Heart left ventricle (tissue), 16 donors: ENCODE measurements around the gene TUSC2. TPM values are rescaled to one million over a fixed set of nuclear protein-coding genes. Genes with fewer than 3 reads are reported as not detected.

Source experiments
- ATAC-seq, 4 donors: fragments of 200-7000 bp; cut with Tn5 transposase; one replicate each; pipeline ENCODE4 v1.9.1; 2020 to 2022; ENCODE audit warnings: moderate library complexity in 4 of 4, mild to moderate bottlenecking in 3 of 4, moderate number of reproducible peaks in 1 of 4
- DNase-seq, 5 donors: peaks; one replicate each; pipeline ENCODE4 v3.0.0-alpha.2; 2020
- H3K27ac ChIP-seq, 12 donors: fragments of 200-600 bp; sonication (generic) in 4 of 12; one replicate each; pipeline versions ENCODE4 v1.5.0 to v1.8.0; 2016 to 2022; ENCODE audit warnings: mild to moderate bottlenecking in 2 of 12
- H3K27me3 ChIP-seq, 9 donors: fragments of 200-600 bp; sonication (generic) in 2 of 9; one replicate each; pipeline versions ENCODE4 v1.5.1 to v1.8.0; 2016 to 2022; ENCODE audit warnings: mild to moderate bottlenecking in 3 of 9
- H3K36me3 ChIP-seq, 9 donors: fragments of 200-600 bp; sonication (generic) in 2 of 9; one replicate each; pipeline versions ENCODE4 v1.5.0 to v1.8.0; 2018 to 2022; ENCODE audit warnings: mild to moderate bottlenecking in 2 of 9
- H3K4me1 ChIP-seq, 12 donors: fragments of 200-600 bp; sonication (generic) in 4 of 12; one replicate each; pipeline versions ENCODE4 v1.5.0 to v1.8.0; 2016 to 2022; ENCODE audit warnings: mild to moderate bottlenecking in 3 of 12
- H3K4me3 ChIP-seq, 12 donors: fragments of 200-600 bp; sonication (generic) in 4 of 12; one replicate each; pipeline versions ENCODE4 v1.5.0 to v1.8.0; 2017 to 2022; ENCODE audit warnings: mild to moderate bottlenecking in 9 of 12, moderate library complexity in 4 of 12
- H3K9me3 ChIP-seq, 12 donors: fragments of 200-600 bp; sonication (generic) in 4 of 12; one replicate each; pipeline versions ENCODE4 v1.5.0 to v1.8.0; 2016 to 2022; ENCODE audit warnings: mild to moderate bottlenecking in 1 of 12
- CTCF ChIP-seq, 12 donors: fragments of 200-600 bp; sonication (generic) in 4 of 12; IDR thresholded peaks; one replicate each; pipeline versions ENCODE4 v1.5.0 to v1.8.0; 2018 to 2022; ENCODE audit warnings: antibody characterized with exemption in 12 of 12, mild to moderate bottlenecking in 5 of 12
- POLR2A ChIP-seq, 2 donors: fragments of 450-650 bp; IDR thresholded peaks; one replicate each; pipeline ENCODE4 v1.6.1; 2017; ENCODE audit warnings: antibody characterized with exemption in 2 of 2, mild to moderate bottlenecking in 2 of 2, moderate library complexity in 2 of 2
- WGBS, 4 donors: extraction: QIAGEN DNeasy Blood & Tissue Kit in 2 of 4; methylation state at CpG; one replicate each; pipeline versions ENCODE4 v1.1.5 to v1.1.7; 2013 to 2018; 5-methylcytosine and 5-hydroxymethylcytosine counted together
- intact Hi-C, 10 donors: fragments of 100-400 bp; cut with DNase I; formaldehyde crosslinking; loops; one replicate each; pipeline versions ENCODE4 v1.11.1 to v1.14.2; 2022
- polyA plus RNA-seq, 2 donors: library from polyadenylated mRNA; stranded (reverse); fragments of 200-250 nt; gene quantifications; one replicate each; pipeline ENCODE4 v1.2.3, GENCODE V29; 2013
- total RNA-seq, 9 donors: library from RNA; depleted of rRNA in 2 of 9; stranded (reverse); fragments of >200 nt in 2 of 9; fragmentation: NEBNext Ultra II Directional in 3 of 9; extraction: Animal tissue kit (Norgen Biotek cat#: 25700) in 3 of 9; gene quantifications; one replicate each; pipeline versions ENCODE4 v1.1.0 to v1.2.4, GENCODE V29; 2016 to 2023
- donor health status: ischemic (EF 13 %, LVEDD 7.1; RV severe dilation, severe dysfunction).
- donor health status: healthy with polysubstance abuse.
- donor health status: DM: no; HTN: yes; CAD: no.
- donor health status: DM: no; HTN: no; CAD: no.
- donor health status: ischemic (EF 25% LVEDD 6.9; RV normal size, moderate dysfunction).
- donor health status: ischemic (EF 25% LVEDD 5.7; RV mildly dilated, moderate dysfunction).
- donor health status: healthy.
- donor health status: DM: yes; HTN: yes; CAD: no.
- donor health status: ischemic (EF 35%, LVEDD 5.7; RV mildly dilated, moderate dysfunction).
- donor health status: nonischemic (EF 11% LVEDD 7.7; RV severe dilation, severe dysfunction).
- donor health status: DM: yes; HTN: yes; CAD: no.
- donor health status: PGD.
- donor health status: ischemic (EF 29% LVEDD 5.4; RV normal size, mild dysfunction).
- donor health status: nonischemic (EF 23%, LVEDD 6.1; RV moderate dilation, normal function).

The TUSC2 gene
- total and polyA plus RNA-seq, 11 donors: 24.5 to 68.1 (median 29.0) TPM

DNA sequence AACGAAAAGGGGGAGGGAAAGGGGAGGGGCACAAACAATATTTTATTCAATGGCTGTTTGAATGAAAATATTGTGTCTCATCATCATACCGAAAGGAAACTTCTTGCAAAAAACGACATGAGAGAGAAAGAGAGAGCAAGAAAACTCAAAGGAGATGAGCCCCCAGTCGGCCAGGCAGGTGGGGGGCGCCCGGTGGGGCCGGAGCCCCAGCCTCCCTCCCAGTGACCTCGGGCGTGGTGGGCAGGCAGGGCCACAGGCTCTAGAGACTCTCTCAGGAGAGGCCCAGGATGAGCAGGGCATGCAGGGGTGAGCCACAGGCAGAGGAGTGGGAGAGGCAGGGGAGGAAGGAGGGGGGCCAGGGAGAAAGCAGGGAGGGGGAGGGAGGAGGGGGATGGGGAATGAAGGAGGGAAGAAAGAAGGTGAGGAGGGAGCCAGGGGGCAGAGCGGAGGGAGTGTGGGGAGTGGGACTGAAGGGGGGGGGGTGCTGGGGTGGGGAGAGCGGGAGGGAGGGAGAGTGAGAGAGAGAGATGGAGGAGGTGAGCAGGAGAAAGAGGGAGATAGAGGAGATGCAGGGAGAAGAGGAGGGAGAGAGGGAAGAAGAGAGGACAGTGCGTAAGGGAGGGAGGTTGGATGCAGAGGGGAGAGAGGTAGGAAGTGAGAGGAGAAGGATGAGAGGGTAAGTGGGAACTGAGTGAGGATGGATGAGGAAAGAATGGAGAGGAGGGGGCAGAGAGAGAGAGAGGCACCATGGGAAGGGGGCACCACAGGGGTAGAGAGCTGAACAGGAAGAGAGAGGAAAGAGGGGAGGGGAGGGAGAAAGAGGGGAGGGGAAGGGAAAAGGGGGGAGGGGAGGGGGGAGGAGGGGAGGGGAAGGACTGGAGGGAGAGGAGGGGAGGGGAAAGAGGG lies 45.4 kb upstream of the TUSC2 start:
- no peaks in the 10 kb centered on the region for H3K9me3 ChIP-seq
- DNase-seq (no peak), ATAC-seq (no peak)
- no peaks in the 10 kb centered on the region for H3K36me3 ChIP-seq
- H3K27me3 ChIP-seq: no peaks in the 10 kb centered on the region
- no peak overlapping the region for H3K4me3 ChIP-seq
- TF ChIP-seq POLR2A (IDR thresholded peaks at IDR 0.05) (no peak), CTCF (IDR thresholded peaks at IDR 0.05) (no peak)
- no peaks in the 10 kb centered on the region for H3K4me1 ChIP-seq
- WGBS, 4 donors: 63 to 69% (median 66%) methylated on average over 12 of the region's 12 CpGs
- no peak overlapping the region for H3K27ac ChIP-seq
- intact Hi-C loops: no loop called here

DNA sequence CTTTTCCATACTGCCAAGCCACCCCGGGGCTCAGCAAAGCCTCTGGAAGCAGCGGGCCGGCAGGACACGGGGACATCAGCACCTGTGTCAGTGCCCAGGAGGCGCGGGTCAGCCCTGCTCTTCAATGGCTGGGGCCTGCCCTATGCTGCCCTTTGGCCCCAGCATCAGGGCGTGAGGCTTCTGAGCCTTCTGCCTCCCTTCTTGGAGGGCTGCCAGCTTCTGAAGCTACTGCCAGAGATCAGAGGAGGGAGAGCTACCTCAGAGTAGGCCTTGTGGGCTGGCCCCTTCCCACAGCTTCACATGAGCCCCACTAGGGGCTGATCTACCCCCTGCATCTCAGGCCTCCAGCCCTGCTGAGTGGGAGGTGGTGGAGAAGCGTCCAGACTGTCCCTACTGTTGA lies 44.3 kb upstream of the TUSC2 start:
- DNase-seq (no peak), ATAC-seq (no peak)
- H3K27ac ChIP-seq: no peak overlapping the region
- TF ChIP-seq POLR2A (IDR thresholded peaks at IDR 0.05) (no peak), CTCF (IDR thresholded peaks at IDR 0.05) (no peak)
- H3K4me3 ChIP-seq: no peak overlapping the region
- H3K36me3 ChIP-seq: no peaks in the 10 kb centered on the region
- WGBS, 4 donors: 59 to 75% (median 65%) methylated on average over 8 of the region's 8 CpGs
- H3K4me1 ChIP-seq: no peaks in the 10 kb centered on the region
- H3K9me3 ChIP-seq: no peaks in the 10 kb centered on the region
- H3K27me3 ChIP-seq: no peaks in the 10 kb centered on the region
- intact Hi-C loops: no loop called here

- H3K27ac ChIP-seq: no peak overlapping the region
- TF ChIP-seq POLR2A (IDR thresholded peaks at IDR 0.05) (no peak), CTCF (IDR thresholded peaks at IDR 0.05) (no peak)
- H3K4me1 ChIP-seq: no peaks in the 10 kb centered on the region
- no peaks in the 10 kb centered on the region for H3K9me3 ChIP-seq
- H3K4me3 ChIP-seq: no peak overlapping the region
- no peak for ATAC-seq
- no peaks in the 10 kb centered on the region for H3K36me3 ChIP-seq
- DNase-seq: no peak
- intact Hi-C loops: no loop called here
- no peaks in the 10 kb centered on the region for H3K27me3 ChIP-seq
- 88 to 96% (median 89%) methylated on average over 2 to 3 of the region's 3 CpGs for WGBS, 4 donors
Observed at GRCh38 chr3:50371133-50371685, 43.2 kb upstream of the TUSC2 start.

DNA sequence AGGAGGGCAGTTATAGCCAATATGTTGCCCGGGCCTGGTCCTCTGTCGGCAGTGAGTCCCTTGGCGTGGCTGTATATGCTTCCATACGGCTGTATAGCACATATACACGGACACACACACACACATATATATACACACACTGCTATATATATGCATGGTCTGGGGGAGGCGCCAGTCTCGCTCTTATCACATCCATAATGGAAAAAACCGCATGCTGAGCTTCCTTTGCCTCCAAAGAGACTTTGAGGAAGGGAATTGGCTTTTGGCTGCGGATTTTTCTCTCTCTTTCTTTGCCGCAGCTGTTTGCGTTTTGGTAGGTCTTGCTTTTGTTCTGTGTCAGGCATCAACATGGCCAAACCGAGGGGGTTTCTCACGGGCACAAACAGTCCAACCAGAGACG lies 42.6 kb upstream of the TUSC2 start:
- peaks cover 0 to 3% (median under 1%) of the 10 kb centered on the region in 12 donors for H3K4me1 ChIP-seq
- intact Hi-C loops: no loop called here
- DNase-seq: no peak
- H3K27me3 ChIP-seq: no peaks in the 10 kb centered on the region
- no peaks in the 10 kb centered on the region for H3K36me3 ChIP-seq
- no peak overlapping the region for H3K4me3 ChIP-seq
- ATAC-seq: no peak
- TF ChIP-seq CTCF (IDR thresholded peaks at IDR 0.05) (peak in 2 of 12 donors; percentile 20 to 28), POLR2A (IDR thresholded peaks at IDR 0.05) (no peak)
- 49 to 55% (median 53%) methylated on average over 14 of the region's 14 CpGs for WGBS, 4 donors
- no peaks in the 10 kb centered on the region for H3K9me3 ChIP-seq
- no peak overlapping the region for H3K27ac ChIP-seq
